Measurements from ENCODE around the gene FAM110A.
A peak's percentile ranks its signal among the peaks of the same experiment; 100 is the strongest.
"Not testable (repeated sequence)": the region's sequence is repeated elsewhere in the genome, so short reads cannot be mapped to it uniquely, and the experiment has no call there.

FAM110A gene

GRCh38 chr20:833450-834150 is at the start of gene FAM110A:
TSS of gene FAM110A (plus strand) at chr20:833715. CDS start at chr20:844805, 11,090 bp downstream.
- Mint-ChIP-seq H3K4me1 (peaks cover 36% of the 10 kb centered on the region), H3K36me3 (peaks cover 9% of the 10 kb centered on the region)

GRCh38 chr20:787825-788224 is 45.7 kb upstream of the FAM110A start:
- no peak for ATAC-seq (ENCODE audit: low read depth)
- peaks cover 8% of the 10 kb centered on the region for H3K27me3 Mint-ChIP-seq
- no peak overlapping the region for H3K27ac Mint-ChIP-seq
- DNase-seq (ENCODE audit: low spot score in 2 of 2): no peak
- H3K36me3 Mint-ChIP-seq: peaks cover 2% of the 10 kb centered on the region
- H3K4me3 Mint-ChIP-seq: no peak overlapping the region
- peaks cover 16% of the 10 kb centered on the region for H3K9me3 Mint-ChIP-seq
- no peaks in the 10 kb centered on the region for H3K4me1 Mint-ChIP-seq

More at GRCh38 chr20:833450-834150, at the start of gene FAM110A:
- H3K27ac Mint-ChIP-seq: peak within 1 kb of the TSS; percentile 92
- H3K9me3 Mint-ChIP-seq: peaks cover 4% of the 10 kb centered on the region
- H3K27me3 Mint-ChIP-seq: no peaks in the 10 kb centered on the region
- peak within 1 kb of the TSS; percentile 94 for H3K4me3 Mint-ChIP-seq
- DNase-seq (ENCODE audit: low spot score in 2 of 2) (peak; percentile 91 to 94), ATAC-seq (ENCODE audit: low read depth) (peak; percentile 94)

- H3K9me3 Mint-ChIP-seq: peaks cover 9% of the 10 kb centered on the region
- H3K36me3 Mint-ChIP-seq: peaks cover 2% of the 10 kb centered on the region
- H3K4me1 Mint-ChIP-seq: no peaks in the 10 kb centered on the region
- no peak overlapping the region for H3K27ac Mint-ChIP-seq
- DNase-seq (ENCODE audit: low spot score in 2 of 2): no peak
- no peak for ATAC-seq (ENCODE audit: low read depth)
- no peak overlapping the region for H3K4me3 Mint-ChIP-seq
- peaks cover 11% of the 10 kb centered on the region for H3K27me3 Mint-ChIP-seq
Observed at GRCh38 chr20:791056-791455, 42.5 kb upstream of the FAM110A start.

- Mint-ChIP-seq H3K27me3 (peaks cover 6% of the 10 kb centered on the region), H3K36me3 (peaks cover 2% of the 10 kb centered on the region), H3K4me3 (no peak overlapping the region), H3K27ac (no peak overlapping the region), H3K9me3 (peaks cover 9% of the 10 kb centered on the region), H3K4me1 (no peaks in the 10 kb centered on the region)
- no peak for ATAC-seq (ENCODE audit: low read depth)
- no peak for DNase-seq (ENCODE audit: low spot score in 2 of 2)
Observed at GRCh38 chr20:792248-792647, 41.3 kb upstream of the FAM110A start.

- Mint-ChIP-seq H3K9me3 (peaks cover 4% of the 10 kb centered on the region), H3K36me3 (peaks cover 2% of the 10 kb centered on the region), H3K4me3 (no peak overlapping the region), H3K27me3 (peaks cover 14% of the 10 kb centered on the region), H3K27ac (no peak overlapping the region), H3K4me1 (no peaks in the 10 kb centered on the region)
- DNase-seq (ENCODE audit: low spot score in 2 of 2): no peak
- no peak for ATAC-seq (ENCODE audit: low read depth)
Observed at GRCh38 chr20:796921-797320, 36.6 kb upstream of the FAM110A start.

GRCh38 chr20:798746-799145 is 34.8 kb upstream of the FAM110A start:
- peaks cover 11% of the 10 kb centered on the region for H3K27me3 Mint-ChIP-seq
- DNase-seq (ENCODE audit: low spot score in 2 of 2); H3K27ac Mint-ChIP-seq; H3K36me3 Mint-ChIP-seq; H3K9me3 Mint-ChIP-seq; H3K4me3 Mint-ChIP-seq; ATAC-seq (ENCODE audit: low read depth); H3K4me1 Mint-ChIP-seq: not testable (repeated sequence)

GRCh38 chr20:800026-800425 is 33.5 kb upstream of the FAM110A start:
- H3K36me3 Mint-ChIP-seq, H3K4me1 Mint-ChIP-seq: not testable (repeated sequence)
- peaks cover 11% of the 10 kb centered on the region for H3K27me3 Mint-ChIP-seq

GRCh38 chr20:801678-802077 is 31.8 kb upstream of the FAM110A start:
- ATAC-seq (ENCODE audit: low read depth) (no peak), DNase-seq (ENCODE audit: low spot score in 2 of 2) (no peak)
- Mint-ChIP-seq H3K36me3 (no peaks in the 10 kb centered on the region), H3K9me3 (peaks cover 6% of the 10 kb centered on the region), H3K4me3 (no peak overlapping the region), H3K27ac (no peak overlapping the region), H3K27me3 (peaks cover 11% of the 10 kb centered on the region), H3K4me1 (no peaks in the 10 kb centered on the region)

More at GRCh38 chr20:800026-800425, 33.5 kb upstream of the FAM110A start:
- not testable (repeated sequence) for H3K4me3 Mint-ChIP-seq; DNase-seq (ENCODE audit: low spot score in 2 of 2); H3K27ac Mint-ChIP-seq; ATAC-seq (ENCODE audit: low read depth); H3K9me3 Mint-ChIP-seq

GRCh38 chr20:805713-806112 is 27.8 kb upstream of the FAM110A start:
- no peaks in the 10 kb centered on the region for H3K4me1 Mint-ChIP-seq
- H3K4me3 Mint-ChIP-seq: no peak overlapping the region
- ATAC-seq (ENCODE audit: low read depth) (no peak), DNase-seq (ENCODE audit: low spot score in 2 of 2) (no peak)
- no peak overlapping the region for H3K27ac Mint-ChIP-seq
- H3K9me3 Mint-ChIP-seq: peaks cover 6% of the 10 kb centered on the region
- no peaks in the 10 kb centered on the region for H3K36me3 Mint-ChIP-seq
- peaks cover 9% of the 10 kb centered on the region for H3K27me3 Mint-ChIP-seq

- H3K36me3 Mint-ChIP-seq; H3K4me1 Mint-ChIP-seq; H3K4me3 Mint-ChIP-seq; ATAC-seq (ENCODE audit: low read depth); H3K27ac Mint-ChIP-seq; DNase-seq (ENCODE audit: low spot score in 2 of 2); H3K9me3 Mint-ChIP-seq: not testable (repeated sequence)
- peaks cover 18% of the 10 kb centered on the region for H3K27me3 Mint-ChIP-seq
Observed at GRCh38 chr20:811776-812434, 21.6 kb upstream of the FAM110A start.

GRCh38 chr20:812435-812814 is 21.1 kb upstream of the FAM110A start:
- not testable (repeated sequence) for DNase-seq (ENCODE audit: low spot score in 2 of 2); H3K4me1 Mint-ChIP-seq; H3K4me3 Mint-ChIP-seq; ATAC-seq (ENCODE audit: low read depth); H3K27ac Mint-ChIP-seq; H3K9me3 Mint-ChIP-seq; H3K36me3 Mint-ChIP-seq
- peaks cover 18% of the 10 kb centered on the region for H3K27me3 Mint-ChIP-seq

GRCh38 chr20:813390-813789 is 20.1 kb upstream of the FAM110A start:
- Mint-ChIP-seq H3K36me3 (no peaks in the 10 kb centered on the region), H3K27me3 (peaks cover 18% of the 10 kb centered on the region), H3K9me3 (no peaks in the 10 kb centered on the region), H3K27ac (no peak overlapping the region), H3K4me1 (peaks cover 5% of the 10 kb centered on the region), H3K4me3 (no peak overlapping the region)
- no peak for ATAC-seq (ENCODE audit: low read depth)
- no peak for DNase-seq (ENCODE audit: low spot score in 2 of 2)

- H3K9me3 Mint-ChIP-seq: no peaks in the 10 kb centered on the region
- ATAC-seq (ENCODE audit: low read depth) (no peak), DNase-seq (ENCODE audit: low spot score in 2 of 2) (no peak)
- peaks cover 15% of the 10 kb centered on the region for H3K27me3 Mint-ChIP-seq
- no peaks in the 10 kb centered on the region for H3K36me3 Mint-ChIP-seq
- H3K27ac Mint-ChIP-seq: no peak overlapping the region
- peaks cover 5% of the 10 kb centered on the region for H3K4me1 Mint-ChIP-seq
- no peak overlapping the region for H3K4me3 Mint-ChIP-seq
Observed at GRCh38 chr20:815226-815625, 18.3 kb upstream of the FAM110A start.

GRCh38 chr20:815914-816606 is 17.5 kb upstream of the FAM110A start:
- ATAC-seq (ENCODE audit: low read depth): peak; percentile 44

More at GRCh38 chr20:815914-816606, 17.5 kb upstream of the FAM110A start:
- no peak overlapping the region for H3K27ac Mint-ChIP-seq
- peaks cover 15% of the 10 kb centered on the region for H3K27me3 Mint-ChIP-seq
- H3K4me3 Mint-ChIP-seq: no peak overlapping the region
- H3K9me3 Mint-ChIP-seq: no peaks in the 10 kb centered on the region
- DNase-seq (ENCODE audit: low spot score in 2 of 2): peak; percentile 66 to 71
- H3K4me1 Mint-ChIP-seq: peaks cover 8% of the 10 kb centered on the region
- H3K36me3 Mint-ChIP-seq: no peaks in the 10 kb centered on the region
